GM21529 (cell line): Measurements from ENCODE around the gene PPP4R3A.
"Not testable (repeated sequence)": the region's sequence is repeated elsewhere in the genome, so short reads cannot be mapped to it uniquely, and the experiment has no call there.

Experiments
- ATAC-seq: cut with Tn5 transposase; IDR thresholded peaks from one replicate; pipeline ENCODE4 v1.9.1; 2021; ENCODE audit not compliant: unreplicated experiment

Gene PPP4R3A

GRCh38 chr14:91444335-91445020 is 65.6 kb downstream of the PPP4R3A start:
- ATAC-seq: no peak

- ATAC-seq: no peak
Observed at GRCh38 chr14:91439345-91439744, 70.8 kb downstream of the PPP4R3A start.

GRCh38 chr14:91438845-91439244 is 71.3 kb downstream of the PPP4R3A start:
- ATAC-seq: no peak

GRCh38 chr14:91436266-91436665 is 73.8 kb downstream of the PPP4R3A start:
- not testable (repeated sequence) for ATAC-seq

GRCh38 chr14:91429385-91429784 is 80.7 kb downstream of the PPP4R3A start:
- no peak for ATAC-seq

- ATAC-seq: not testable (repeated sequence)
Observed at GRCh38 chr14:91428931-91429330, 81.2 kb downstream of the PPP4R3A start.

- ATAC-seq: not testable (repeated sequence)
Observed at GRCh38 chr14:91425531-91425944, 84.6 kb downstream of the PPP4R3A start.

- no peak for ATAC-seq
Observed at GRCh38 chr14:91424813-91425530, 85.1 kb downstream of the PPP4R3A start.

- no peak for ATAC-seq
Observed at GRCh38 chr14:91420686-91421085, 89.4 kb downstream of the PPP4R3A start.

GRCh38 chr14:91419451-91419850 is 90.7 kb downstream of the PPP4R3A start:
- no peak for ATAC-seq

GRCh38 chr14:91419044-91419397 is 91.1 kb downstream of the PPP4R3A start:
- ATAC-seq: no peak

GRCh38 chr14:91418387-91419043 is 91.6 kb downstream of the PPP4R3A start:
- ATAC-seq: peak; percentile 27

GRCh38 chr14:91417983-91418386 is 92.1 kb downstream of the PPP4R3A start:
- ATAC-seq: peak; percentile 28

GRCh38 chr14:91417120-91417982 is 92.8 kb downstream of the PPP4R3A start, which contains the start of gene CCDC88C:
CCDC88C (minus strand) TSS chr14:91417820; CDS start chr14:91417690, 130 bp downstream.
- peak; percentile 44 for ATAC-seq

- no peak for ATAC-seq
Observed at GRCh38 chr14:91416744-91417119, 93.4 kb downstream of the PPP4R3A start.

GRCh38 chr14:91415794-91416743 is 94.0 kb downstream of the PPP4R3A start:
- ATAC-seq: peak; percentile 56

GRCh38 chr14:91414475-91414833 is 95.7 kb downstream of the PPP4R3A start:
- ATAC-seq: no peak

- no peak for ATAC-seq
Observed at GRCh38 chr14:91413547-91414474, 96.3 kb downstream of the PPP4R3A start.

- ATAC-seq: no peak
Observed at GRCh38 chr14:91412939-91413338, 97.2 kb downstream of the PPP4R3A start.
